A673 (cell line): ENCODE measurements around the gene ARHGEF6.

Experiments
- EZH2 ChIP-seq: fragments of 200-600 bp; sonication (generic); IDR thresholded peaks from 2 replicates; pipeline ENCODE4 v1.6.1; 2017; ENCODE audit warnings: borderline replicate concordance, low read depth, mild to moderate bottlenecking, mixed read lengths, antibody characterized with exemption, low read length; ENCODE audit not compliant: poor library complexity, severe bottlenecking
- TF ChIP-seq, protein P1 (sequence below): fragments of 300-800, 200-600 bp; sonication (generic); conservative IDR thresholded peaks from 2 replicates; pipeline ENCODE4 v1.5.1; 2017; ENCODE audit warnings: low read depth, mild to moderate bottlenecking, antibody characterized with exemption, low read length, moderate library complexity, mixed read lengths

DNA sequence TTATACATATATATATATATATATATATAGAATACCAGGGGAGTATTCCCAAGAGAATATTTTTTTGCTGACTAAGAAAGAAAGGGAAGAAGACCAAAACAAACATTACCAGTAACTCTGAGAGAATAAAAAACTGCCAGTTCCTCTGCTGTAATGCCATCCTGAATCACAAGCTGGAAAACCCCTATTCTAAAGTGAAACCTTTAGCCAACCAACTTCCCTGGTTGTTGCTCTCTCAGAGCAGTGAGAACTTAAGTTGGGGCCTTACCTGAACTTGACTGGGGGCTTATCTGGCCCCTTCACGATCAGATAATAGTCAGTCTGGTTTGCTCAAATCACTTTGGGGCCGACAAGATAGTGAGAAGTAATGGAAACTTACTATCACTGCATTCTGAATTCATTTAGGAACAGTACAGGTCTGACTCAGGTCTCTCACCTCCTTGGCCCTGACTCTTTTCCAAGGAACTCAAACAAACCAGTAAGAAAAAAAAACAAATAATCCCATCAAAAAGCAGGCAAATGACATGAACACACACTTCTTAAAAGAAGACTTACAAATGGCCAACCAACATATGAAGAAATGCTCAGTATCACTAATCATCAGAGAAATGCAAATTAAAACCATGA, 70.3 kb downstream of the ARHGEF6 start:
- no peak for TF ChIP-seq EZH2
- TF ChIP-seq, protein P1, sequence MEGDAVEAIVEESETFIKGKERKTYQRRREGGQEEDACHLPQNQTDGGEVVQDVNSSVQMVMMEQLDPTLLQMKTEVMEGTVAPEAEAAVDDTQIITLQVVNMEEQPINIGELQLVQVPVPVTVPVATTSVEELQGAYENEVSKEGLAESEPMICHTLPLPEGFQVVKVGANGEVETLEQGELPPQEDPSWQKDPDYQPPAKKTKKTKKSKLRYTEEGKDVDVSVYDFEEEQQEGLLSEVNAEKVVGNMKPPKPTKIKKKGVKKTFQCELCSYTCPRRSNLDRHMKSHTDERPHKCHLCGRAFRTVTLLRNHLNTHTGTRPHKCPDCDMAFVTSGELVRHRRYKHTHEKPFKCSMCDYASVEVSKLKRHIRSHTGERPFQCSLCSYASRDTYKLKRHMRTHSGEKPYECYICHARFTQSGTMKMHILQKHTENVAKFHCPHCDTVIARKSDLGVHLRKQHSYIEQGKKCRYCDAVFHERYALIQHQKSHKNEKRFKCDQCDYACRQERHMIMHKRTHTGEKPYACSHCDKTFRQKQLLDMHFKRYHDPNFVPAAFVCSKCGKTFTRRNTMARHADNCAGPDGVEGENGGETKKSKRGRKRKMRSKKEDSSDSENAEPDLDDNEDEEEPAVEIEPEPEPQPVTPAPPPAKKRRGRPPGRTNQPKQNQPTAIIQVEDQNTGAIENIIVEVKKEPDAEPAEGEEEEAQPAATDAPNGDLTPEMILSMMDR = no peak
